NCI-H69 (cell line): ENCODE results near the gene NT5M.

Experiments used
- DNase-seq: peaks from one replicate; lab custom pipeline; 2025; lab: John Stamatoyannopoulos, UW

The NT5M gene

DNA sequence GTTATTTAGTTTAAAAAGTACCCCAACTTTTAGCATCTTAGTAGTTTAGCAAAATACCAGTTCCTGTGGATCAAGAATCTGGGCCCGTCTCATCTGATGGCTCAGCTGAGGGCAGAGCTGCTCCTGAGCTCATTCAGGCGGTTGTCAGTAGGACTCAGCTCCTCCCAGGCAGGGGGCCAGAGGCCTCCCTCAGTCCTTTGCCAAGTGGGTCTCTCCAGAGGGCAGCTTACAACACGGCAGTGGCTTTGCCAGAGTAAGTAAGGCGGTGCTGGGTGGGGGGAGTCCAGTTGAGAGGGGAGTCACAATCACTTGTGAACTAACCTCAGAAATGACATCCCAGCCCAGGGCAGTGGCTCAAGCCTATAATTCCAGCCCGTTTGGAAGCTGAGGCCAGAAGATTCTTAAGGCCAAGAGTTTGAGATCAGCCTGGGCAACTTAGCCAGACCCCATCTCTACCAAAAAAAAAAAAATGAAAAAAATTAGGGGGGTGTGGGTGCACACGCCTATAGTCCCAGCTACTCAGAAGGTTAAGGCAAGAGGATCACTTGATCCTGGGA, 92.2 kb downstream of the NT5M start:
- no peak for DNase-seq

DNA sequence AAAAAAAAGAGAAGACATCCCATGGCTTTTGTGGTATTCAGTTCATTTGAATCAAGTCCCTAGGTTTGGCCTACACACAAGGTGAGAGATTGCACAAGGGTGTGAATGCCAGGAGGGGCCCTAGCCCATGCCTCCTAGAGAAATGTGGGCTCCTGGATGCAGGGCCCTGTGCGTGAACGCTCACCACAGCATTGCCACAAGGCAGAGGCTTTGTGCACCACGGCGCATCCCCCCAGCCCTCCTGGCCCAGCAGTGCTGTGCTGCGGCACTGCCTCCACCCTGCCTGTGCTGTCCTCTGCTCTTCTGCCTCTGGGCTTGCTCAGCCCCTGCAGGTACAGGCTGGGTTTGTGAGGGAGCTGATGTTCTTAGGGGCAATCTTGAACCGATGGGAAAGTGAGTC, 92.7 kb downstream of the NT5M start:
- DNase-seq = no peak
